ENCODE results near the gene FSTL5. TPM values are rescaled to one million over a fixed set of nuclear protein-coding genes. Genes with fewer than 3 reads are reported as not detected.

The FSTL5 gene
- total and polyA plus RNA-seq, 2 of the 13 experiments (the other 11 are each of a cell fraction or from before 2014, with no cell fraction given), result 0.03 to 0.07 TPM

DNA sequence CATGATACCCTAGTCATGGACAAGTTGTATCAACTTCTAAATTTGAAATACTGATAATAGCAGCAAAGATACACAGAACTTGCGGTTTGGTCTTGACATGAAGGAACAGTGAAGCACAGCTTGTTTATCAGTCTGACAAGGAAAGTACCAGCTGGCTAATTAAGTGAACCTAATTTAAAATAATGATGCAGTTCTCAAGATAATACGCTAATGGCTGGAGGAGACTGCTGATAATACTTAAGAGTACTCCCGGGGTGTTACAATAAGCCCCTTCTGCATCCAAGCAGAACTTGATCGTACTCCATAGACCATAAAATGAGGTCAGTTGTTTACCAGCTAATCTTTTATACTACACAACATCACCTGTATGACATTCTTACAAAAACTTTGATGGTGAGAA lies 697.5 kb downstream of the FSTL5 start:
- Histone ChIP-seq H3K27me3 (ENCODE audit: control insufficient read depth in 1 of 2, insufficient read depth in 2 of 2, low read length in 2 of 2) (no peaks in the 10 kb centered on the region), H3K79me2 (ENCODE audit: insufficient read depth, low read length) (no peaks in the 10 kb centered on the region), H2AFZ (ENCODE audit: low read length) (no peak overlapping the region), H3K36me3 (replicated peaks in 1 of 2; ENCODE audit: control insufficient read depth in 1 of 2, insufficient read depth in 2 of 2, low read length in 2 of 2) (no peaks in the 10 kb centered on the region), H4K20me1 (ENCODE audit: insufficient read depth, low read length) (no peaks in the 10 kb centered on the region), H3K27ac (ENCODE audit: extremely low read length, insufficient read depth, low read length) (no peak overlapping the region), H3K9ac (ENCODE audit: insufficient read depth, low read depth, low read length) (no peak overlapping the region), H3K9me3 (ENCODE audit: low read length) (no peaks in the 10 kb centered on the region), H3K4me1 (ENCODE audit: insufficient read depth, low read length) (no peaks in the 10 kb centered on the region), H3K4me3 (replicated peaks in 1 of 3; ENCODE audit: insufficient read depth in 1 of 3, low read depth in 2 of 3, low read length in 3 of 3) (no peak overlapping the region), H3K4me2 (ENCODE audit: low read depth, low read length) (no peak overlapping the region)
- ATAC-seq, result no peak
- in situ Hi-C loops (cut with HindIII; ENCODE audit: extremely low pct_ligation_motif_present, low pct_unique_long_range_greater_than_20kb) (no loop called here), intact Hi-C loops (cut with micrococcal nuclease; ENCODE audit: unreplicated experiment) (no loop called here)
- BruUV-seq (replicated peaks), result no TSS peak
- ChIA-PET CTCF (ENCODE audit: low intra/inter-chr PET ratio, low total read pairs) (no interaction called here), POLR2A (no interaction called here)
- 21% methylated on average over 4 of the region's 4 CpGs for WGBS (ENCODE audit: low lambda C conversion rate)
- no peak for DNase-seq (ENCODE audit: low spot score)
- no peak for FAIRE-seq
- TF ChIP-seq ZNF263 (CRISPR knock-in tag; IDR thresholded peaks at IDR 0.05), result no peak
- TF ChIP-seq ZBTB1 (CRISPR knock-in tag; IDR thresholded peaks at IDR 0.05; ENCODE audit: borderline replicate concordance), result no peak
- no peak for TF ChIP-seq TAF15 (IDR thresholded peaks at IDR 0.05; ENCODE audit: low read depth, low read length, poor library complexity, severe bottlenecking)
- TF ChIP-seq, protein P1, sequence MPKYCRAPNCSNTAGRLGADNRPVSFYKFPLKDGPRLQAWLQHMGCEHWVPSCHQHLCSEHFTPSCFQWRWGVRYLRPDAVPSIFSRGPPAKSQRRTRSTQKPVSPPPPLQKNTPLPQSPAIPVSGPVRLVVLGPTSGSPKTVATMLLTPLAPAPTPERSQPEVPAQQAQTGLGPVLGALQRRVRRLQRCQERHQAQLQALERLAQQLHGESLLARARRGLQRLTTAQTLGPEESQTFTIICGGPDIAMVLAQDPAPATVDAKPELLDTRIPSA (CRISPR knock-in tag; IDR thresholded peaks at IDR 0.05; ENCODE audit: borderline replicate concordance), result no peak
- no peak for TF ChIP-seq NR3C1 (CRISPR knock-in tag; IDR thresholded peaks at IDR 0.05)

DNA sequence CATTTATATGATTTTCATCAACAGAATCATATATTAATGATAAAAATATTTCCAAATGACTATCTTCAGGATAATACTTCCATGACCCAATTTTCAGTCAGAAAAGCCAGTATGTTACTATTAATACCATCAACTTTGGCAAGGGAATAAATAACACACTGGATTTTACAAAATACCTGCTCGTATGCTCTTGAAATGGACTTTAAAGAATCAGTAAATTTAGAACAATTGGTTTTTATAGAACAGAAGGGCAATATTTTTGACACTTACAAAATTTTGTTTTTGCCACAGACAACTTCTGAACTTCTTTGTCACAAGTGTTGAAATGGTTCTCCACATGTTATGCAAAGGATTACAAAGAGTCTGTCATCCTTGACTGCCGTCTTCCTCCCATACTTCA lies 700.4 kb downstream of the FSTL5 start:
- H3K4me2 ChIP-seq (ENCODE audit: low read depth, low read length), result no peak overlapping the region
- in situ Hi-C loops (cut with HindIII; ENCODE audit: extremely low pct_ligation_motif_present, low pct_unique_long_range_greater_than_20kb) (no loop called here), intact Hi-C loops (cut with micrococcal nuclease; ENCODE audit: unreplicated experiment) (no loop called here)
- H3K79me2 ChIP-seq (ENCODE audit: insufficient read depth, low read length), result no peaks in the 10 kb centered on the region
- no peak for TF ChIP-seq SKI (IDR thresholded peaks at IDR 0.05; ENCODE audit: partially characterized antibody)
- TF ChIP-seq NAIF1 (CRISPR knock-in tag; IDR thresholded peaks at IDR 0.05; ENCODE audit: borderline replicate concordance), result no peak
- no peak for TF ChIP-seq ZNF460 (CRISPR knock-in tag; IDR thresholded peaks at IDR 0.05; ENCODE audit: borderline replicate concordance)
- no peak for TF ChIP-seq ZFYVE20 (CRISPR knock-in tag; IDR thresholded peaks at IDR 0.05; ENCODE audit: borderline replicate concordance, low read depth)
- no peak for ATAC-seq
- ChIA-PET POLR2A (no interaction called here), CTCF (ENCODE audit: low intra/inter-chr PET ratio, low total read pairs) (no interaction called here)
- no peak for DNase-seq (ENCODE audit: low spot score)
- no peak for FAIRE-seq
- WGBS (ENCODE audit: low lambda C conversion rate), result 0% methylated on average over 2 of the region's 2 CpGs
- no peaks in the 10 kb centered on the region for H3K9me3 ChIP-seq (ENCODE audit: low read length)
- H2AFZ ChIP-seq (ENCODE audit: low read length), result no peak overlapping the region
- no peaks in the 10 kb centered on the region for H3K4me1 ChIP-seq (ENCODE audit: insufficient read depth, low read length)
- H4K20me1 ChIP-seq (ENCODE audit: insufficient read depth, low read length), result no peaks in the 10 kb centered on the region
- no TSS peak for BruUV-seq (replicated peaks)
- no peak overlapping the region for H3K27ac ChIP-seq (ENCODE audit: extremely low read length, insufficient read depth, low read length)
- no peaks in the 10 kb centered on the region for H3K27me3 ChIP-seq (ENCODE audit: control insufficient read depth in 1 of 2, insufficient read depth in 2 of 2, low read length in 2 of 2)
- H3K4me3 ChIP-seq (replicated peaks in 1 of 3; ENCODE audit: insufficient read depth in 1 of 3, low read depth in 2 of 3, low read length in 3 of 3), result no peak overlapping the region
- H3K9ac ChIP-seq (ENCODE audit: insufficient read depth, low read depth, low read length), result no peak overlapping the region
- H3K36me3 ChIP-seq (replicated peaks in 1 of 2; ENCODE audit: control insufficient read depth in 1 of 2, insufficient read depth in 2 of 2, low read length in 2 of 2), result no peaks in the 10 kb centered on the region
